A204.1 (cell line): ENCODE measurements around the gene CACNA1D.
A peak's percentile ranks its signal among the peaks of the same experiment; 100 is the strongest.

Source experiments
- FAIRE-seq: peaks from 2 replicates; lab custom pipeline; 2012; peaks lifted over from hg19 to GRCh38; lab: Jason Lieb, UNC

The CACNA1D gene

DNA sequence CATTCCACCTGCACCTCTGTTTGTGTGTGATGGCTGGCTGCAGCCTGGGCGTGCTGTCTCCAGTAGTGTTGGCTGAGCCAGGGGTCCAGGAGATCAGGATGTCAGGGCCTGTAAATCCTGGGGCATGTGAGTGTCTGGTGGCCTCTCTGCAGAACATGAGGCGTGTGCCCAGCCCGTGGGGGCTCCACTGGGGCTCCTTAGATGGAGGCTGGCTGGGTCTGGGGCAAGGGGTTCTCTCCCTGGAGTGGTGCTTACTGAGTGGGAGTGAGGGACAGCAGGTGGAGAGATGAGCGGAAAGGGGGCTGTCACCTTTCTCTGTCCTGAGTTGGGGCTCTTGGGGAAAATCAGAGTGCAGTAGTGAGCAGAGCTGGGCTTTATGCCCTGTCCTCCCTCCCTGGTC lies 199.6 kb downstream of the CACNA1D start:
- no peak for FAIRE-seq

DNA sequence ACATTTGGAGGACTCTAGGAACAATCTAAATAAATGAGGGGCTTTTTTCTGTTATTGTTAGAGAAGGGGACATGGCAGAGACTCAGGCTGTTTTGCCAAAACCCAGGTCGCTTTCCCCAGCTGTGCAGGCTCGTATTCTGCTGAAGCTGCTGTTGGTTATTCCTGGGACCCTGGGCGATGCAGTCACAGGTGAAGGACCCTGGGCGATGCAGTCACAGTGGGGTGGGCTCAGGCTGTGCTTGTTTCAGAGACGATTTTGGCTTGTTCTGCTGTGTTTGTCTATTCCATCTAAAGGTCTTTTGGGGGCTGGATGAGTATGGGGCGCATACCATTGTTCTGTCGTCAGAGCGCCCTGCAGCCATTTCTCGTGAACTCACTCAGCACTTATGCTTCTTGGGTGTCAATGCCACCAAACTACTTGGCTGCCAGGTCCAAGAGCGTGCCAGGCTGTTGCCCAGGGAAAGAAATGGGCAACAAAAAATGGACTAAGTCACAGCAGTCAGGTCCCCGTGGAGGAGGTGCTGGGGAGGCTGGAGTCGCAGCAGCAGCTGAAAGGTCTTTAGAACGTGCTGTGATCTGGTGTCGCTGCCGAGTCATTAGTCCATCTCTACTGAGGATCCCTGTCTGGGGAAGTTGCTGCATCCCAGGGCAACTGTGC lies 200.4 kb downstream of the CACNA1D start:
- FAIRE-seq, result no peak

DNA sequence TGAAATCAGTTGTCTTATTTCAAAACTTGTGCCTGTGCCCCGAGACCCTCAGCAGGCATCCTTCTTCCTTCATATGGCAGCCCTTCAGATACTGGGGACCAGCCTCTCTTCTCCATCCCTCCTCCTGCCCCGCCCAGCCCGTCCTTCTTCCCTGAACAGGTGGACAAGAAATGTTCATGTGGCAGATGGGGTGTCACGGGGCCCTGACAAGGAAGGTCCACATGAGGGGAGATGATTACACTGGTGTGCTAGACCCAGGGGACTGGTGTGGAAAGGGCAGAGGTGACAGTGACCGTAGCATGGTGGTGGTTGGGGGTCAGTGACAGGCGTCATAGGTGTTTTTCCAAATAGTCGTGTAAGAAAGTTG lies 200.9 kb downstream of the CACNA1D start:
- no peak for FAIRE-seq

DNA sequence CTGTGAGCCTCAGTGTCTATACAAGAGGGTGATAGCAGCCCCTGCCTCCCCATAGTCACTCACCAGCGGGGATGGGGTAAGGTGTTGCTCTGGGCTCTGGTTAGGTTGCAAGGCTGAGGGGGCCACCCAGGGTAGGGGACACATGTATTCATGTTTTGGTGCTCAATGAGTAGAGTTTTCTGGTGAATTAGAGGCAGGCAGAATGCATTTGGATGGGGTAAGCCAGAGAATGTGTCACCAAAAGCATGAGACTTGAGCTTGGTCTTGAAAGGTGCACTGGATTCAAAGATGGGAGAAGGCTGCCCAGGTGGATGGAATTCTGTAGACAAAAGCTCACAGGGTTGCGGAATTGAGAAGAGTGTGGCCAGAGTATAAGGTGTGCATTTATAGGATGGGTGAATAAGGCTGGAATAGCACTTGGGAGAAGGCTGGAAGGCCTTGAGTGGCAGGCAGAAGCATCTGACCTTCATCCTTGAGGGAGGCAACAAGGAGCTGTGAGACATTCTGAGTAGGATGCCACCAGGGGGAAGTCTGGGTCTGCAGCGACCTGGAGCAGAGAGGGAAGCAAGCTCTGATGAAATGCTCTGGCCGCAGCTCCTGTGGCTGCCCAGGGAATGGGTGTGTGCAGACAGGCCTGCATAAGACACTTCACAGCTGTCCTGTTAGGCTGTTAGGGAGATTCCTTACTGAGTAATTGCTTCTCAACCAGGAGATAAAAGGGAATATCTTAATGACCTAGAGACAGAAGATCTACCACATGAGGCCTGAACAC lies 202.2 kb downstream of the CACNA1D start:
- FAIRE-seq, result no peak

DNA sequence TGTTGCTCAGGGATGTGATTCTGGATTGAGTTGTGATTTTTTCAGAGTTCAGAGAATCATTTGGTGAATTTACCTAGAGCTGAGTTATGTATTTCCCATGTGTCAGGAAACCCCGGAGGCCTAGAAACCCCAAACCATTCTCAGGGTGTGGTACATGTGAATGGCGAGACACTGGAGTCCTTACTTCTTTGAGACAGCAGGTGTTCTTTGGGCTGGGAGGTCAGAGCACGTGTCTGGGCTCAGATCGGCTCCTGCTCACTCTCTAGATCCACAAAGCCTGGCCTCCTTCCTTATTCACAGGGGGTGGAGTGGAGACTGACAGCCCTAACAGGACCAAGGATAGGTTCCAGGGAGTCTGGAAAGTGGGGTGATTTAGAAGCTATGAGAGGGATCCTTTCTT lies 206.0 kb downstream of the CACNA1D start:
- FAIRE-seq, result no peak

DNA sequence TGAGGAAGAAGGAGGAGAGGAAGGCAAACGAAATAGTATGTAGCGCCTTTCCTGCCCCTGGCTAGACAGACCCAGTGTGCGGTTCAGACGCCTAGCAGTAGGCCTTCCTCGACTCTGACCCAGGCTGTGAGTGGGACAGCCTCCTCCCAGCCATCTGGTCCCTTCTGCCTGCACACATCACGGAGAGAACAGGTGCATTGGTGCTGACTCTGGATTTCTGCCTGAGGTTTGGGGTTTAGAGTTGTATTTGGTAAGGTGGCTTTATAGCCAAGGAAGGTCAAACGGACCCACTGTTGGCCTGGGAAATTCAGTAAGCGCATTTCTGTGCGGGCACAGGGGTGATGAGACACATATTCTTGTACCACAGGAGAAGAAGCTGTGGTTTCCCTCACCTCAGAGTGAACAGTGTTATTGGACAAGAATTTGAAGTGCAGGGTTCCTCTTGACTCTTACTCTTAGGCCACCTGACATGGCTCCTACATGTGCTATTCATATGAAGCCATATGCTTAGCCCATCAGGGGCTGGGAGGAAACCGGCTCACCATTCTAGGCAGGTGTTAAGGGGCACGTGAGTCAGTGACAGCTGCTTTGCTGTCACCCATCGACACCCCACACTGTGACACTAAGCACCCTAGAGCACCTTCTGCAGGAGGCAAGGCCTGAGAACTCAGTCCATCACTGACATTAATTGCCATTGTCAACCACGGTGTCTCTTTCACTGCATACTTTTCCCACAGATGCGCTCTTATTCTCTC lies 208.5 kb downstream of the CACNA1D start:
- FAIRE-seq, result no peak

DNA sequence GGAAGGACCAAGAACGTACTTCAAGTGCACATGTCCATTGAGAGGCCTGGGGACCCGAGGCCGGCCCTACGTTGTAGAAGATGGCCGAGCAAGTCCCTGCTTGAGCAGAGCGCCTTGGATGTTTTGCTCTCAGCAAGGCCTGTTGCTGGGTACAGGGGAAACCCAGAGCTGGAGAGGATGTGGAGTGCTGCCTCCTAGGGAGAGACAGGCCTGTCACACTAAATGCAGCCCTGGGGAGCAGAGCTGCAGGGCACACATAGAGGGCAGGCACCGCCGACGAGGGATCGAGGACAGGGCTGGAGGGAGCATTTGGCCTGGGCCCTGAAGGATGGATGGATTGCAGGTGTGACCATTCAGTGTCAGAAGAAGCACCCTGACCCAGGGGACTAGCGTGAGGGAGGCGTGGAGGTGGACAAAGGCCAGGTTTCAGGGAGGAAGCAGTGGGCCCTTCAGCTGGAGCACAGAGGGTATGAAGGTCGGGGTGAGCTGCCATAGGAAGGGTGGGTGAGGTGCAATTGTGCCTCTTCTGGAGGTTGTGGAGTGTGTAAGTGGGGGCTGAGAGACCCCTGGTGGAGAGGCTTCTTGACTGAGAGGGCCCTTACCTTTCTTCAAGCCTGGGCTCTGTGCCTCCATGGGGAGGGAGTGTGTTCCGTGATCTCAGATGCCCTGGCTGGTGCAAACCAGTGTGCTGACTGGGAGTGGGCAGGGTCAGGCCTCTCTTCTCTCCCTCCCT lies 209.4 kb downstream of the CACNA1D start:
- FAIRE-seq, result no peak

DNA sequence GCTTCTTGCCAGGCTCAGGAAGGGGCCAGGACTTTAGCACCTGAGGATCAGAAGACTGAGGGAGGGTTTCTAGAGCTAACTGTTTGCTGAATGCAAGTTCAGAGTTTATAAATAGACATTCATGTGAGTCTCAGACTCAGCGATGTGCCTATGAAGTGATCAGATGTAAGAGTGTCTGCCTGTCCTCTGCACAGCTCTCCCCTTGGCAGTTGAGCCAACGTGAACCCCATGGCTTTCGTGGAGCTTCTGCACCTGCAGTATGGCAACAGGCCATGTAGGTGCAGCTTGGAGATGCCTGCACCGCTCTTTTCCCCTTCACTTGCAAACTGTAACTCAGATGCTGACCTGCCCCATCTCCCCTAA lies 209.9 kb downstream of the CACNA1D start:
- FAIRE-seq, result no peak

DNA sequence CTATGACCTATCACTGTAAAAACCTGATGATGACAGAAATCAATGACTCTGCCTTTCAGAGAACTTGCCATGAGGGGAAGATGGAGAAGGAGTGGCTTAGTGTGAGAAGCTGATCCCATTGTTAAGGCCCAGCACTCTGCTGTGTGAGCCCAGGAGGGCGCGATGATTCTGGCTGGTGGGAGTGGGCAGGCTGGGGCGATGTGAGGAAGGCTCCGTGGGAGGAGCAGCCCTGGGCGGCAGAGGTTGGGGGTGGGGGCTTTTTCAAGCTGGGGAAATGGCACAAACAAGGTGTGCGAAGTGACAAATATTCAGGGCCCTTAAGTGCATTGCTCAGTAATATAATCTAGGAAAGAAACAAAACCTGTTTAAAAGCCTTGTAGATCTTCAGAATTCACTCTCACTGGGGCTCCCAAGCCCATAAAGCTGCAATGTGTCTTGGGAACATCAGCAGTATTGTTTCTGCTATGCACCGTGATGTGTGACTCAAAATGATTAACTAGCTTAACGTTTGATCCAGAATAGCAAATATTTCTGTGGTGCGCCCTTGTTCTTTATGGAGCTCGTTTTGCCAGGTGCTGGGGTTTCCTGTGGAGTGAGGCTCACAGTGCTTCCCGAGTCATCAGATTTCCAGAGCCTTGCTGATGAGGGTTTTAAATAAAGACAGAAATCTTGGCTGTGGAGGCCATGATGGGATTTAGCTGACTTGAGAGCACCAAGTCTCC lies 210.8 kb downstream of the CACNA1D start:
- FAIRE-seq, result no peak

DNA sequence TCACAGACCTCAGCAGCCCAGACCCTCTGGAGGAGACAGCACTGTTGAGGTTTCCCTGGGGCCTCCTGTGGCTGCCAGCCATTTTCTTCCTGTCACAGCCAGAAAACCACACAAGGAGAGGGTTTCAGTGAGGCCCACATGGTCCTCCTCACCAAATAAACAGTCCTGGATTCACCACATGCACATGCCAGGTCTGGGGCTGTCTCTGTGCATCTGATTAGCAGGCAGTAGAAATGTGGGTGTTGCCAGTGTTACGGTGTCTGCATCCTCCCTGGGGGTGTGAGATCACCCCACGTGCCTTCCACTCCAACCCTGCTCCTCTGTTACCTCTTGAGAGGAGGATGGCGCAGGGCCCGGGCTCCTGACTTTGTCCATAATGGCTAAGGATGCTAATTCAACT lies 211.4 kb downstream of the CACNA1D start:
- FAIRE-seq, result no peak

DNA sequence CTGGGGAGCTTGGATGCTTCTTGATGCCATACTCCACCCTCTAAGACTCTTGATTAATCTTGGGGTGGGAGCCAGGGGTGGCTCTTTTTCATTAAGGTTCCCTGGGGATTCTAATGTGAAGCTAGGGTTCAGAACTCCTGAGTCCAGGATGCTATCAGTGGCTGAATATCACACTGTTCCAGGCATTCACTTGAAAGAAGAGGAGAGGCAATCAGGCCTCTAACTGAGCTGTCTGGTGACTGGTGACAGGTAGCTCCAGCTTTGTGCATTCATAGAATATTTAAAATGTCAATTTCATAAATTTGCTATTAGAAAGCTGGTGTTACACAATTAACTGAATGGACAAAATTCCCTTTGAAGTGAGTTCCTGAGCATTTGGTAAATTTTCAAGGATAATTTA lies 212.8 kb downstream of the CACNA1D start:
- FAIRE-seq, result no peak

DNA sequence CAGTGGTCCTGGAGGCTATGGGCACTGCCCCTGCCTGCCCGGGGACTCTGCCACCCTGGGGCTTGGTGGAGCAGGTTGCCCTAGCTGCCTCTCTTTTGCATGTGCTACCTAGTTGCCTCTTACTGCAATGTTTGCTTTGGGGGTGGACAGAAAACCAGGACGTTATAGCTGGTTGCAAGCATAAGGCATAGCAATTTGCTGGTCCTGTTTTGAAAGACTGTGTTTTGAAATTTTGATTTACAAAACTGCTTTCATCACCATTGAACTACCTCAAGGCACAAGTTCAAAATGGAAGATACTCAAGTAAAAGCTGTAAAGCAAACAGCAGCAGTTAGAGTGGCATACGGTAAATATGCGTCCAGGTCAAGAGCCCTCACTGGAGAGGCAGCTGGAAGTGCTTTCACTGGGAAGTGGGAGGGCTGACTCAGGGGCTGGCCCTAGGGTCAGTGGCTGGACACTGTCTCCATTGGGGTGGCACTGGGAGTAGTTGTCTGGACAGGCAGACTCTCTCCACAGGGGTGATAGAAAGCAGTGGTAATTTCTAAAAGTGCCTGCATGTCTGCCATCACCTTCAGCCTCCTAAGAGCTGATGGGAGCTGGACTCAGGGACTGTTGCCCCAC lies 213.7 kb downstream of the CACNA1D start:
- no peak for FAIRE-seq

DNA sequence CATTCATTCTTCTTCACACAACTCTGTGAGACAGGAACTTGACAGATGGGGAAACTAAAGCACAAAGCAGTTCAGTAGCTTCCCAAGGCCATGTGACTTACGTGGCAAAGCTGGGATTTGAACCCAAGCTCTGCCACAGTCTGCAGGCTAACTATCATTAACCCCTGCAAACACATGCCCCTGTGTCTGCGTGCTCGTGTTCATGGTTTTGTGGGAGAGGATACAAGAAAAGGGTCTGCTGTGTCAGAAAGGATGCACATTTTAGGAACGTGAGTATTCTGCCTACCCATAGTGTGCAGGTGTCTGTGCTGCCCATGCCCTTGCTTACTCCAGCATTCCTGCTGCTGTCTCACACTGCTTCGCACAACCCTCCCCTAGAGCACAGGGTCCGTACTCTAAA lies 214.8 kb downstream of the CACNA1D start:
- no peak for FAIRE-seq

DNA sequence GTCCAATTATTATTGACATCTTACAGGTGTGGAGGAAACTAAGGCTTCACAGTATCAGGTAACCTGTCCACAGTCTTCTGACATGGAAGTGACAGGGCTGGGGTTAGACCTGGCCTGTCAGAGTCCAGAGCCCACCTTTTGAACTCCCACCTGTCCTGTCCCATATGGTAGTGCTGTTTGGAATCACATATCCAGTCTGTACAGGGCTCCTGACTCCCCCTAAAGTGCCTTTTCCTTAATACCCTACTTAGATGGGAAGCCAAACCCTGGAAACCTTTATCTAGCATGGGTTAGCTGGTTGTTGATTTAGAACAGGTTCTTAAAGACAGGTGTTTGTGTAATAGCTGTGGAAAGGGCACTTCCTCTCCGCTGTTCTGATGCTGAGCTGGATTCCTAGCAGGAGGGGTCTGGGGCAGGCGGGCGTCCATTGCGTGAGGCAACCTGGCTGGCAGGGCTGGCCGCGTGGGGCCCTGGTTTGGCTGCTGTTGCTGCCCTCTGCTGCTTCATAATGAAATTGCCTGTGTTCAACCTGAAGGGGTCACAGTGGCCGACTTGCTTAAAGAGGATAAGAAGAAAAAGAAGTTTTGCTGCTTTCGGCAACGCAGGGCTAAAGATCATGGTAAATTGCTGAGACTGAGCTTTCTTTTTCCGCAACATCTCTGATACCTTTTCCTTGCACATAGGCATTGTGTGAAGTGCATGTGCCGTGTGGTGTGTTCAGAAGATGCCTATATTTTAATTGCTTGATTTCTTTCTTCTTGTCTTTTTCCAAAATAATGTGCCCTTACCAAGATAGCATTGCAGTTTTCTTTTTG lies 215.7 kb downstream of the CACNA1D start:
- peak; percentile 6 for FAIRE-seq

DNA sequence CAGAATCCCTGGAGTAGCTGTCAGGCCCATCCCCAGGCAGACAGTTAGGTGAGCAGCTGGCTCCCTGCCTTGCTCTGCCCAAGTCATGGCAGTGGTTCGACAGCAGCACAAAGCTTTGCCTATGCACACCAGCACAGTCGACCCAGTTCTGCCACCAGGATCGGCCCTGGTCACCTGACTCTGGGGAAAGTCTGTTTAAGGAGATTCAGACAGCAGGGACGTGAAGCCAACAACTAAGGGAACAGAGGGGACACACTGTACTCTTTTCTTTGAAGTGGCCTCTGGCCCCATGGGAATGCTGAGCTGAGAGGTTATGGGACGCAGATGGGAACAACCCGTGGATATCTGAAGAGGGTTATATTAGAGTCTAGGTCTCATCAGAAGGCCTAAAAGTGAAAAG lies 217.0 kb downstream of the CACNA1D start:
- FAIRE-seq, result no peak

DNA sequence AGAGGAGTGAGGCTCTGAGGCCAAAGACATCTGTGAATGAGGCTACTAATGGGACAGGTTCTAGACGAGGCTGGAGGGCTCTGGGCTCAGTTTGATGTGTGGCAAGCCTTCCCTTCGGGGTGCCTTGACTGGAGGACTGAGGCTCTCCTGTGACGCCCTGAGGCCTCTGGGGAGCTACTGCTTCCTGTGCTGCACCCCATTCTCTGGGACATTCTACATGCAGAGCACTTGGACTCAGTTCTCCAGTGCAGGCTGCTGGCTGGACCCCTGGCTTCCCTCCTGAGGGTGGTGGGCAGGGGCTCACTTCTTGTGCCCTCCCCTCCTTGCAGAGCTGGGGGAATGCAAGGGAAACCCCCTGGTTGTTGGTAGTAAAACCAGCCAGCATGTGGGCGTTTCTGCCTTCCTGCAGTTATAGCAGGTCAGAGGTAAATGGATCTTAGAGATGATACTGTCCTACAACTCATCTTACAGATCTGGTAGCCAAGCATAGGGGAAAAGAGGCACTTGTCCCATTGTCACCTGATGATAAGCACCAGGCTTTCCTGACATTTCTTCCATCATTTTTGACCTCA lies 218.5 kb downstream of the CACNA1D start:
- no peak for FAIRE-seq

DNA sequence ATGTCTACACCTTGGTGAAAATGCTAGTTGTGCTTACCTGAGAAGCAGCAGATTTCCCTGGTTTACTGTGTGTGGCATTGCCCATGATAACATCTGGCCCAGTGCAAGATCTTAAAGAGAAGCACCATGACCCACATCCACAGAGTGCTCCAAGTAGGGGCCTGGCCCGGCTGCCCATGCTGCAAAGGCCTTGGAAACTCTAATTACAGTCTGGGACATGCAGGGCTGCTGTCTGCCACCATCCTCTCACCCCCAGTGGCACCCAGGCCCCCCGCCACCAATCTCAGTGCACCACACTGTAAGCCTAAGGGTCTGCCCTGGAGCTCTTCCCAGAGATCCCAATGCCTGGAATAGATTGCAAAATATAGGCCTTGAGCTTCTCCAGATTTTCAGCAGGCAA lies 219.2 kb downstream of the CACNA1D start:
- FAIRE-seq, result no peak

DNA sequence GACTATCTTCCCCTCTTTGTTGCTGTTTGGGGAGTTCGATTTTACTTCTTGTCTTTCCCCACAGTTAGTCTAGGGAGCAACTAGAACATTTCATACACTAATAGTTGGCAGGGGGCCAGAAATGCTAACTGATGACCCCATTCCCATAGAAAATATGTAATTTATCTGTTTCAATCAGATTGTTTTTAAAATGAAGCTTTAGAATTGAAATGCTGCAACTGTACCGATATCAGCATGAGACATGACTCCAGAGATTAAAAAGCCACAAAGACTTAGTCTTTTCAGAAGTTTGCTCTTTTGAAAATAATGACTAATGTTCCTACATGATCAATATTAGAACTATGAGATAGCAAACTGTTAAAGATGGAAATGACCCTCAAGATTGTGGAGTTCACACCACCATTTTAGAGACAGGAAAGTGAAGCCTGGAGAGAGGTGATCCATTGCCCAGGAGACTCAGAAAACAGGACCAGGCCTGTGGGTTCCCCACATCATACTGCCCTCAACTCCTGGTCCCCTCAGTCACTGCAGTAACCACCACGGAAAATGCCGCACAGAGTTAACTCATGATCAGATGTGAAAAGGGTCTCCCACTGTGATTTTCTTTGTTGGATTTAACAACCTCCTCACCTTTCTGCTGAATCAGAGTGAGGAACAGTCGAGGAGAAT lies 221.5 kb downstream of the CACNA1D start:
- no peak for FAIRE-seq

DNA sequence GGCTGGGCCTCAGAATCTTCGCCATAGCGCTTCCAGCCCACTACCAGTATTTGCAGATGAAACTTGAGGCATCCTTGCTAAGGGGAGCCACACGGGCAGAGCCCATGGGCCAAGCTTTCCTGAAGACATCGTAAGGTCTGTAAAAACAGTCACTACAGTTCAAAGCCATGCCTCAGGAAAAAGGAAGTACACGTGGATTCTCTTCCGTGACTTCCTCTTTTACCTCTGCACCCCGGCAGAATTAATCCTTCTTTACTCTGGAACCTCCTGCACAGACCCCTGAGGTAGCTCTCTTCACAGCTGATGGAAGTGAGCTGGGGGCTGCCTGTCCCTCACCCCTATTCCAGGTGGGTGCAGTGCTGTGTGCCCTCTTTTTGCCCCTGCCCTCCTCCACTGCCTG lies 222.6 kb downstream of the CACNA1D start:
- FAIRE-seq, result no peak

DNA sequence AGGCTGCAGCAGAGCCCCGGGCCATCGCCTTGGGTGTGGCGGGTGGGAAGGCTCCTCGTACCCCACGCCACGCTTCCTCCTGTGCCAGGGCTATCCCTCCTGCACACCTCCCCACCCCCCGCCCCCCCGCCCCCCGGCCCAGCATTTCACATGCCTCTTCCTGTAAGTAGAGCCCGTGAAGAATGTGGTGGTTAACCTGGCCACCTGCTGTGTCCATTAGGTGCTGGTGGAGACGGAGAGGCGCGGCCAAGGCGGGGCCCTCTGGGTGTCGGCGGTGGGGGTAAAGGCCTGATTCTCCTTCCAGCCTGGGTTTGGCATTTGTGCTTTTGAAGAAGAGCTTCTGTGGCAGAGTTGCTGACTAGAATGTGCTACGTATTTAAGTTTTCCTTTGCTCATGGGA lies 224.1 kb downstream of the CACNA1D start:
- no peak for FAIRE-seq
